GM19395 (cell line): ENCODE results near the gene STRIP1.

ENCODE experiments used
- ATAC-seq: cut with Tn5 transposase; IDR thresholded peaks from one replicate; pipeline ENCODE4 v1.9.1; 2021; ENCODE audit warnings: mild to moderate bottlenecking, moderate library complexity; ENCODE audit not compliant: unreplicated experiment

STRIP1 gene

DNA sequence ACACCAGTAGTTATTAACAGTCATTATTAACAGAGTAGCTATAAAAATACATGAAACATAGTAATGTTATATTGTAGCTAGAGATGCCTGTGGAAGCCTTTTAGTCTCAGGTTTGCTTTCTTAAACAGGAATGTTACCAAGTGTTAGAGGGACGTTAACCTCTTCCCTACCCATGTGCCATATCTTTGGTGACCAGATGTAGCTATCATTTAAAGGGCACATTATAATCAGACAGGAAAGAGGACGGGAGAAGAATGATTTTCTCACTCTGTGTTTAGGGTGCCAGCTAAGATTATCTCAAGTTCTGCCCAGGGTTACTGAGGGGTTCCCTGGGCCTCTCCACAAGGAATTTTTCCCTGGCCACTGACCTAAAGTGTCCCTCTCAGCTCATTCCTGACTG, 57.0 kb downstream of the STRIP1 start:
- ATAC-seq = no peak

DNA sequence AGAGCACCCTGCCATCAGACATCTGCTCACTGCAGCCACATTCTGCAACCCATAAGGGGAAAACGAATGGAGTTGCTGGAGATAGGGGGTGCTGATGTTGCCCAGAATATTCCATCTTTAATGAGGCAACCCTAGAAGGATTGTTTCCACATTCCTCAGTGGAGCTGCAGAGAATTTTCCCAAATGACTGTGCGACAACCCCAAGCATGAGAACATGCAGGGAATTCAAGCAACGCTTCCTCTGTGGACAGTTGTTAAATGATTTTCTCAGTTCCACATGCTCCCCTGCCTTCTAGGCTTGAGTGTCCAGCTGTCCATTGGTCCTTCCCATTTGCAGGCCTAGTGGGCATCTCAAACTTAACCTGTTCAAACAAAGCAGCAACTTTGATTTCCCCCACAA, 57.4 kb downstream of the STRIP1 start:
- no peak for ATAC-seq

DNA sequence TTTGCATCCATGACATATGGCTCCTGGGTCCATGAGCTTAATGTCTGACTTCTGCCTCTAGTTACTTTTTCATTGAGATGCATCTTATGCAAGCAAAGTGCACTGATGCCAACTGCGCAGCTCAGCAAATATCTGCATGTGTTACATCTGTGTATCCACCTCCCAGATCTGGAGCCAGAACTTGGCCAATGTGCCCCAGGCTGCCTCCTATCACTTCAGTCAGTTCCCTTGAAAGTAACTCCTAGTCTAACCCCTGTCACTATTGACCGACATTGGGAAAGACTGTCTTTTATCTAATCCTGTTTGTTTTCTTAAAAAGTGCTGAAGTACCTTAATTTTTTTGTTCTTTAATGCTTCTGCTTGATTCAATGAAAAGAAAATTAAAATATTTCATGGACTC, 58.6 kb downstream of the STRIP1 start:
- no peak for ATAC-seq

- ATAC-seq = no peak
Measured at GRCh38 chr1:110094931-110095654, 60.7 kb downstream of the STRIP1 start.

- no peak for ATAC-seq
Measured at GRCh38 chr1:110097507-110098221, 63.2 kb downstream of the STRIP1 start.

DNA sequence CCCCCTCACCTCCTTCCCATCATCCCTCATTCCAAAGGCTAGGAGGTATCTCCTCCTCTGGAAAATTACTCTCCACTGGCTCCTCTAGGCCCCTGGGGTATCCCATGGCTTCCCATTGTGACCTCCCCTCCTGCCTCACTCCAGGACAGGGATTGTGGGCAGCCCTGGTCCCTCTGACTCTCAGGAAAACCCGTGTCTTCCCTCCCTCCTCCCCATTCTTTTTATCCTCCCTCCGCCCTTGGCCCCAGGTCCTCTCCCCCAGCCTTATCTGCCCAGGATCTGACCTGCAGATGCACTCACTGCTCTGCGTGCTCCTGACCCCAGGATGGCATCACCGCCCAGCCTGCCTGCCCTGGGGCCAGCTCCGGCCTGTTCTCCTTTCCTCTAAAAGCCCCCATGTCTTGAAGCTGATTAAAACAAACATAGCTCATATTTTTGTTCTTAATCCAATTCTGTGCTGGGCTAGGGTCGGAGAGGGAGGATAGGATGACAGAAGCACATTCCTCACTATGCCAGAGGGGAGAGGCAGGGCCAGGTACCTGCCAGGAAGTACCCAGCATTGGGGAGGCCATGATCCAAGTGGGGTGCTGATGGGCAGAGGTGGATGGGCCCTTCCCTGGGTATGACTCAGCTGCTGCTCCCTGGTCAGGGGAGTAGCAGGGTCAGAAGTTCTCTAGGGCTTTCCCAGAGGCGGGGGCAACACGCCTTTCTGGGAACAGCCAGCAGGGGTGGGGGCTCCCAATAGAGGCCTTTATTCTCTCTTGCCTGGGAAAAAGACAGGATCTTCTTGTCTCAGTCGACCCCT, 64.0 kb downstream of the STRIP1 start:
- ATAC-seq = no peak

- no peak for ATAC-seq
Measured at GRCh38 chr1:110100335-110100734, 65.9 kb downstream of the STRIP1 start.

GRCh38 chr1:110102081-110102480, 67.7 kb downstream of the STRIP1 start:
- ATAC-seq = no peak
